Keratinocyte (primary cell): ENCODE measurements around the gene S100B.

Experiments
- CTCF ChIP-seq, 3 experiments: IDR thresholded peaks in 1 of 3; conservative IDR thresholded peaks in 1 of 3; optimal IDR thresholded peaks in 1 of 3; 2 replicates in 2 of 3; 3 replicates in 1 of 3; pipeline versions ENCODE3 to v1.5.1; 2011; ENCODE audit warnings: low read length in 3 of 3, mild to moderate bottlenecking in 3 of 3, moderate library complexity in 2 of 3, control low read depth in 1 of 3, inconsistent platforms in 1 of 3; ENCODE audit not compliant: insufficient read depth in 2 of 3; ENCODE audit errors: extremely low read depth in 1 of 3
- EZH2 ChIP-seq: IDR thresholded peaks from one replicate; pipeline ENCODE4 v1.6.1; 2012; ENCODE audit warnings: inconsistent platforms, mild to moderate bottlenecking, low read length, moderate library complexity

- TF ChIP-seq CTCF (optimal IDR thresholded peaks at IDR 0.05 in 1 of 3, IDR thresholded peaks at IDR 0.05 in 1 of 3, conservative IDR thresholded peaks at IDR 0.05 in 1 of 3; ENCODE audit: extremely low read depth in 1 of 3, insufficient read depth in 2 of 3, low read length in 3 of 3) (no peak), EZH2 (no peak)
Measured at GRCh38 chr21:46603228-46603627, 1.7 kb downstream of the S100B start.
